ENCODE data around the gene GRK7. TPM values are rescaled to one million over a fixed set of nuclear protein-coding genes. Genes with fewer than 3 reads are reported as not detected.

Gene GRK7
- total and polyA plus RNA-seq, 2 of the 4 experiments (the other 2 are of a cell fraction): not detected

DNA sequence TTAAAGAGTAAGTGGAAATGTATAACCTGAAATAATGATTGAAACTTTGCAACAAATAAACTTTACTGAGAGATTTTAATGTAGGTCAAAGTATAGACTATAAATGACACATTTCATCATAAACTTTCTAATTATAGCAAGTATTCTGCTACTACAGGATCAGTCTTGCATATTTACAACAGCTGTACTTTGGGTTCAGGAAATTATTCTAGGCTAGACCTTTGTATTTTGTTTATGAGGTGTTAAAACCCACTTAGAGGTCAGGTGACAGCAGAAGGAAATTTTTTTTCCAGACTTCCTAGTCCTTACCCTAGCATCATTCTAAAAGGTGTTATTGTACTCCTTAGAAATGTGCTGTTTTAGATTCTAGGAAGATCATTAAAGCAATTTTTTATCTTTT, 22.9 kb upstream of the GRK7 start:
- Histone ChIP-seq H3K27me3 (ENCODE audit: control insufficient read depth, insufficient read depth, low read length) (no peaks in the 10 kb centered on the region), H2BK120ac (ENCODE audit: low read depth, low read length) (no peak overlapping the region), H2BK20ac (ENCODE audit: low read depth, low read length) (no peak overlapping the region), H4K5ac (ENCODE audit: low read depth, low read length) (no peak overlapping the region), H4K20me1 (ENCODE audit: insufficient read depth, low read length) (peaks cover 39% of the 10 kb centered on the region), H3K9ac (ENCODE audit: low read depth, low read length) (no peak overlapping the region), H3K79me1 (ENCODE audit: low read depth in 1 of 2, low read length in 2 of 2) (peaks cover 3 to 34% of the 10 kb centered on the region in 2 experiments), H2AK9ac (replicated peaks; ENCODE audit: low read depth, low read length, poor library complexity) (no peak overlapping the region), H3K18ac (ENCODE audit: low read depth, low read length) (no peak overlapping the region), H4K91ac (ENCODE audit: insufficient read depth, low read depth, low read length) (no peak overlapping the region), H2AK5ac (ENCODE audit: low read depth, low read length) (no peak overlapping the region), H3K9me3 (ENCODE audit: control insufficient read depth, insufficient read depth, low read length) (no peaks in the 10 kb centered on the region), H3K4me1 (ENCODE audit: control insufficient read depth, insufficient read depth, low read length) (peaks cover 9% of the 10 kb centered on the region), H3K27ac (ENCODE audit: insufficient read depth, low read length) (no peak overlapping the region), H3K4me3 (ENCODE audit: insufficient read depth, low read depth, low read length) (no peak overlapping the region), H2AFZ (replicated peaks; ENCODE audit: low read length, poor library complexity) (no peak overlapping the region), H2BK5ac (ENCODE audit: low read depth, low read length, poor library complexity, severe bottlenecking) (no peak overlapping the region), H3K4ac (ENCODE audit: low read depth, low read length) (no peak overlapping the region), H3K56ac (ENCODE audit: extremely low read depth, insufficient read depth, low read length) (no peak overlapping the region), H3K23ac (ENCODE audit: low read depth, low read length) (no peak overlapping the region), H3K14ac (replicated peaks; ENCODE audit: low read depth, low read length) (no peak overlapping the region), H4K8ac (ENCODE audit: low read depth in 2 of 2, low read length in 2 of 2) (no peak overlapping the region), H2BK15ac (ENCODE audit: low read depth, low read length) (no peak overlapping the region), H3K9me1 (ENCODE audit: insufficient read depth, low read length) (peaks cover 7% of the 10 kb centered on the region; the same call in 1 of the 2 replicates), H3K4me2 (ENCODE audit: low read depth, low read length) (peak overlapping the region; percentile 45; the same call in 1 of the 2 replicates), H3K36me3 (ENCODE audit: control insufficient read depth, insufficient read depth, low read length) (peaks cover 8% of the 10 kb centered on the region)
- ChIA-PET CTCF (interaction anchor here (0.5 to 1.6 kb wide), 2 partner anchors 135 to 245 kb away, joined by 3 to 6 read pairs; no protein-coding TSS in a partner anchor), POLR2A (ENCODE audit: unreplicated experiment) (interaction anchor here (0.6 kb wide), 1 partner anchor 80 kb away, joined by 16 read pairs; no protein-coding TSS in a partner anchor)
- TF ChIP-seq MXI1 (IDR thresholded peaks at IDR 0.05; ENCODE audit: borderline replicate concordance, low read depth, low read length): no peak
- TF ChIP-seq, protein P1, sequence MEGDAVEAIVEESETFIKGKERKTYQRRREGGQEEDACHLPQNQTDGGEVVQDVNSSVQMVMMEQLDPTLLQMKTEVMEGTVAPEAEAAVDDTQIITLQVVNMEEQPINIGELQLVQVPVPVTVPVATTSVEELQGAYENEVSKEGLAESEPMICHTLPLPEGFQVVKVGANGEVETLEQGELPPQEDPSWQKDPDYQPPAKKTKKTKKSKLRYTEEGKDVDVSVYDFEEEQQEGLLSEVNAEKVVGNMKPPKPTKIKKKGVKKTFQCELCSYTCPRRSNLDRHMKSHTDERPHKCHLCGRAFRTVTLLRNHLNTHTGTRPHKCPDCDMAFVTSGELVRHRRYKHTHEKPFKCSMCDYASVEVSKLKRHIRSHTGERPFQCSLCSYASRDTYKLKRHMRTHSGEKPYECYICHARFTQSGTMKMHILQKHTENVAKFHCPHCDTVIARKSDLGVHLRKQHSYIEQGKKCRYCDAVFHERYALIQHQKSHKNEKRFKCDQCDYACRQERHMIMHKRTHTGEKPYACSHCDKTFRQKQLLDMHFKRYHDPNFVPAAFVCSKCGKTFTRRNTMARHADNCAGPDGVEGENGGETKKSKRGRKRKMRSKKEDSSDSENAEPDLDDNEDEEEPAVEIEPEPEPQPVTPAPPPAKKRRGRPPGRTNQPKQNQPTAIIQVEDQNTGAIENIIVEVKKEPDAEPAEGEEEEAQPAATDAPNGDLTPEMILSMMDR (conservative IDR thresholded peaks at IDR 0.05; ENCODE audit: low read depth, low read length): no peak
- BruUV-seq (replicated peaks): no TSS peak
- dilution Hi-C loops (cut with HindIII; ENCODE audit: low sequenced_read_pairs, unreplicated experiment) (no loop called here), in situ Hi-C loops (cut with MboI; ENCODE audit: low sequenced_read_pairs) (no loop called here), intact Hi-C loops (cut with micrococcal nuclease) (loop anchor here (5.0 kb wide), 1 partner anchor 537 kb away; no protein-coding TSS in a partner anchor)
- DNase-seq (no peak), ATAC-seq (ENCODE audit: low read depth) (no peak)

Data from IMR-90 (cell line).